PC-9 (cell line): ENCODE measurements around the gene NDUFB4. TPM values are rescaled to one million over a fixed set of nuclear protein-coding genes. Genes with fewer than 3 reads are reported as not detected.

Source experiments
- BruUV-seq: library from RNA; stranded (reverse); fragments of 400-500 nt; replicated peaks from 2 replicates; lab custom pipeline; 2021; lab: Mats Ljungman, UMichigan
- CTCF ChIA-PET: fragments of 300-600 bp; sonication (Branson Sonifier 250); formaldehyde crosslinking; loops from one replicate; lab custom pipeline; 2022; ENCODE audit warnings: antibody characterized with exemption; lab: Charles Lee
- POLR2A ChIA-PET: fragments of 300-600 bp; sonication (Branson Sonifier 250); formaldehyde crosslinking; loops from one replicate; lab custom pipeline; 2022; ENCODE audit warnings: antibody characterized with exemption; ENCODE audit not compliant: unreplicated experiment; lab: Charles Lee
- DNase-seq, 2 experiments: peaks; one replicate each; pipeline versions ENCODE4 v3.0.0 to v3.0.0-alpha.2; 2015 to 2022; ENCODE audit warnings: mixed read lengths in 1 of 2
- H2AFZ ChIP-seq: fragments of 200-600 bp; sonication (generic); 2 replicates; pipeline ENCODE4 v1.8.1; 2017; ENCODE audit warnings: antibody characterized with exemption
- H3F3A ChIP-seq: fragments of 200-600 bp; sonication (generic); 2 replicates; pipeline ENCODE4 v1.8.1; 2017; ENCODE audit warnings: antibody characterized with exemption, mild to moderate bottlenecking, low read depth; ENCODE audit not compliant: insufficient read depth
- H3K27ac ChIP-seq: fragments of 200-600 bp; sonication (generic); 2 replicates; pipeline ENCODE4 v1.6.1; 2016; ENCODE audit warnings: mixed run types
- H3K27me3 ChIP-seq: fragments of 200-600 bp; sonication (generic); 2 replicates; pipeline ENCODE4 v1.6.1; 2016; ENCODE audit warnings: low read depth, mixed run types; ENCODE audit not compliant: insufficient read depth
- H3K36me3 ChIP-seq: fragments of 200-600 bp; sonication (generic); 2 replicates; pipeline ENCODE4 v1.6.1; 2016; ENCODE audit warnings: low read depth, mixed run types
- H3K4me1 ChIP-seq: fragments of 200-600 bp; sonication (generic); replicated peaks from 2 replicates; pipeline ENCODE4 v1.6.1; 2016; ENCODE audit warnings: mixed run types; ENCODE audit not compliant: insufficient read depth
- H3K4me2 ChIP-seq: fragments of 200-600 bp; sonication (generic); 2 replicates; pipeline ENCODE4 v1.6.1; 2017; ENCODE audit warnings: mixed run types
- H3K4me3 ChIP-seq: fragments of 200-600 bp; sonication (generic); 2 replicates; pipeline ENCODE4 v1.6.1; 2016; ENCODE audit warnings: mixed run types
- H3K79me2 ChIP-seq: fragments of 200-600 bp; sonication (generic); 2 replicates; pipeline ENCODE4 v1.6.1; 2017; ENCODE audit warnings: low read depth, mixed run types
- H3K9me2 ChIP-seq: fragments of 200-600 bp; sonication (generic); 2 replicates; pipeline ENCODE4 v1.8.1; 2017; ENCODE audit warnings: mild to moderate bottlenecking; ENCODE audit not compliant: insufficient read depth
- H3K9me3 ChIP-seq: fragments of 200-600 bp; sonication (generic); 2 replicates; pipeline ENCODE4 v1.8.1; 2016; ENCODE audit warnings: low read depth; ENCODE audit not compliant: insufficient read depth
- H4K20me1 ChIP-seq: fragments of 200-600 bp; sonication (generic); 2 replicates; pipeline ENCODE4 v1.8.1; 2017; ENCODE audit not compliant: insufficient read depth
- CTCF ChIP-seq: fragments of 200-600 bp; sonication (generic); conservative IDR thresholded peaks from 2 replicates; pipeline ENCODE4 v1.6.1; 2017; ENCODE audit warnings: mixed run types, antibody characterized with exemption, mild to moderate bottlenecking, moderate library complexity
- EZH2 ChIP-seq: fragments of 200-600 bp; sonication (generic); IDR thresholded peaks from 2 replicates; pipeline ENCODE4 v1.8.0; 2017; ENCODE audit warnings: antibody characterized with exemption, low read depth
- intact Hi-C: fragments of 100-400 bp; cut with micrococcal nuclease; formaldehyde crosslinking; loops from one replicate; pipeline ENCODE4 v1.10.0; 2022; ENCODE audit not compliant: unreplicated experiment
- total RNA-seq: library from RNA; stranded (reverse); gene quantifications from 2 replicates; pipeline ENCODE4 v1.2.3, GENCODE V29; 2021

NDUFB4 gene
- total RNA-seq, 1 experiment from 2014 or later: 217 TPM

GRCh38 chr3:120641696-120642246, 45.6 kb downstream of the NDUFB4 start:
- Histone ChIP-seq H3K9me2 (no peaks in the 10 kb centered on the region), H3F3A (no peaks in the 10 kb centered on the region), H3K4me1 (no peaks in the 10 kb centered on the region), H3K36me3 (no peaks in the 10 kb centered on the region), H3K79me2 (no peaks in the 10 kb centered on the region), H3K4me3 (no peak overlapping the region), H3K9me3 (no peaks in the 10 kb centered on the region), H3K4me2 (no peak overlapping the region), H3K27me3 (no peaks in the 10 kb centered on the region), H3K27ac (no peak overlapping the region), H4K20me1 (no peaks in the 10 kb centered on the region), H2AFZ (no peak overlapping the region)
- no peak for TF ChIP-seq EZH2
- ChIA-PET POLR2A (no interaction called here), CTCF (no interaction called here)
- DNase-seq: no peak
- intact Hi-C loops: no loop called here
- BruUV-seq: no TSS peak

GRCh38 chr3:120642368-120642948, 46.3 kb downstream of the NDUFB4 start:
- H3K79me2 ChIP-seq: no peaks in the 10 kb centered on the region
- no peaks in the 10 kb centered on the region for H3K9me3 ChIP-seq
- no peak overlapping the region for H2AFZ ChIP-seq
- H3K27me3 ChIP-seq: no peaks in the 10 kb centered on the region
- POLR2A ChIA-PET: no interaction called here
- TF ChIP-seq CTCF: no peak
- no peak for TF ChIP-seq EZH2
- H3K4me3 ChIP-seq: no peak overlapping the region
- H3K9me2 ChIP-seq: no peaks in the 10 kb centered on the region
- no peak overlapping the region for H3K27ac ChIP-seq
- H3K36me3 ChIP-seq: no peaks in the 10 kb centered on the region
- DNase-seq: no peak
- no peaks in the 10 kb centered on the region for H3F3A ChIP-seq
- no peaks in the 10 kb centered on the region for H3K4me1 ChIP-seq
- no peak overlapping the region for H3K4me2 ChIP-seq
- intact Hi-C loops: no loop called here
- CTCF ChIA-PET: interaction anchor here (0.6 kb wide), 1 partner anchor 99 kb away, joined by 3 read pairs; no protein-coding TSS in a partner anchor
- H4K20me1 ChIP-seq: no peaks in the 10 kb centered on the region
- no TSS peak for BruUV-seq

- Histone ChIP-seq H2AFZ (0 out of 2 replicates have a peak overlapping the region, but pooled peaks have one; percentile 20), H3K9me3 (no peaks in the 10 kb centered on the region)
- CTCF ChIA-PET: interaction anchor here (0.6 kb wide), 1 partner anchor 355 kb away, joined by 3 read pairs; no protein-coding TSS in a partner anchor
These were observed 49.1 kb downstream of the NDUFB4 start for GRCh38 chr3:120645083-120645845.

More at GRCh38 chr3:120645083-120645845, 49.1 kb downstream of the NDUFB4 start:
- intact Hi-C loops: no loop called here
- Histone ChIP-seq H3K36me3 (no peaks in the 10 kb centered on the region), H3K4me2 (no peak overlapping the region), H3K79me2 (no peaks in the 10 kb centered on the region), H3K27ac (no peak overlapping the region), H3K4me3 (no peak overlapping the region), H4K20me1 (no peaks in the 10 kb centered on the region), H3K27me3 (no peaks in the 10 kb centered on the region), H3K9me2 (no peaks in the 10 kb centered on the region), H3K4me1 (no peaks in the 10 kb centered on the region), H3F3A (no peaks in the 10 kb centered on the region)
- POLR2A ChIA-PET: no interaction called here
- DNase-seq: no peak
- no TSS peak for BruUV-seq
- no peak for TF ChIP-seq EZH2
- no peak for TF ChIP-seq CTCF
